GM12874 (cell line): ENCODE results near the gene GRIP2.

Source experiments
- CTCF ChIP-seq: IDR thresholded peaks from 2 replicates; pipeline ENCODE4 v1.5.1; 2011; ENCODE audit warnings: low read depth, mild to moderate bottlenecking, control low read depth, low read length, moderate library complexity; ENCODE audit not compliant: insufficient read depth

The GRIP2 gene

GRCh38 chr3:14569474-14570000 is 29.4 kb upstream of the GRIP2 start:
- TF ChIP-seq CTCF: no peak

- TF ChIP-seq CTCF: no peak
Observed at GRCh38 chr3:14568269-14568668, 28.1 kb upstream of the GRIP2 start.

GRCh38 chr3:14566812-14567211 is 26.7 kb upstream of the GRIP2 start:
- TF ChIP-seq CTCF: no peak

GRCh38 chr3:14565868-14566588 is 25.9 kb upstream of the GRIP2 start:
- TF ChIP-seq CTCF: no peak

GRCh38 chr3:14564741-14565140 is 24.6 kb upstream of the GRIP2 start:
- no peak for TF ChIP-seq CTCF

- TF ChIP-seq CTCF: no peak
Observed at GRCh38 chr3:14563946-14564539, 23.9 kb upstream of the GRIP2 start.

GRCh38 chr3:14562121-14562890 is 22.2 kb upstream of the GRIP2 start:
- TF ChIP-seq CTCF: no peak
